Activated CD8-positive, alpha-beta T cell treated with anti-CD3 and anti-CD28 coated beads for 36 hours (primary cell): Measurements from ENCODE around the gene WASF1. TPM values are rescaled to one million over a fixed set of nuclear protein-coding genes. Genes with fewer than 3 reads are reported as not detected.

ENCODE experiments used
- ATAC-seq: fragments of 200-7000 bp; cut with Tn5 transposase; one replicate; pipeline ENCODE4 v1.10.0; 2021; ENCODE audit warnings: mild to moderate bottlenecking, moderate library complexity
- CTCF ChIA-PET: fragments of 350-600 bp; sonication (Branson Sonifier 250); formaldehyde crosslinking; loops from one replicate; lab custom pipeline; 2021; ENCODE audit warnings: antibody characterized with exemption; lab: Charles Lee
- POLR2A ChIA-PET: fragments of 350-600 bp; sonication (Branson Sonifier 250); formaldehyde crosslinking; loops from one replicate; lab custom pipeline; 2021; ENCODE audit warnings: antibody characterized with exemption; lab: Charles Lee
- DNase-seq: peaks from one replicate; pipeline ENCODE4 v3.0.0-alpha.2; 2020
- H3K27ac Mint-ChIP-seq: one replicate; pipeline ENCODE4 v1.8.0; 2021; ENCODE audit warnings: mild to moderate bottlenecking, mixed read lengths
- H3K27me3 Mint-ChIP-seq: one replicate; pipeline ENCODE4 v1.8.0; 2021; ENCODE audit warnings: mixed read lengths
- H3K36me3 Mint-ChIP-seq: one replicate; pipeline ENCODE4 v1.8.0; 2021; ENCODE audit warnings: low read depth, mixed read lengths
- H3K4me1 Mint-ChIP-seq: one replicate; pipeline ENCODE4 v1.8.0; 2021; ENCODE audit warnings: low read depth, mixed read lengths
- H3K4me3 Mint-ChIP-seq: one replicate; pipeline ENCODE4 v1.8.0; 2021; ENCODE audit warnings: mild to moderate bottlenecking, moderate library complexity, mixed read lengths
- H3K9me3 Mint-ChIP-seq: one replicate; pipeline ENCODE4 v1.8.0; 2021; ENCODE audit warnings: mixed read lengths
- CTCF ChIP-seq: fragments of 200-600 bp; IDR thresholded peaks from one replicate; pipeline ENCODE4 v1.8.0; 2022; ENCODE audit warnings: antibody characterized with exemption, mild to moderate bottlenecking
- intact Hi-C: fragments of 100-400 bp; cut with micrococcal nuclease; formaldehyde crosslinking; loops from one replicate; pipeline ENCODE4 v1.10.0; 2022
- total RNA-seq, 2 experiments: library from RNA; stranded (reverse); gene quantifications; one replicate each; pipeline ENCODE4 v1.2.3, GENCODE V29; 2021

WASF1 gene
- total RNA-seq, 2 experiments from 2014 or later, result 4.6 to 4.8 TPM

- intact Hi-C loops, result no loop called here
- ATAC-seq, result peak; percentile 57
- CTCF ChIA-PET, result interaction anchor here (0.7 to 2.9 kb wide), 8 partner anchors 10 to 213 kb away, joined by 3 to 8 read pairs (median 4); no protein-coding TSS in a partner anchor
- POLR2A ChIA-PET, result interaction anchor here (1.2 to 1.6 kb wide), 3 partner anchors 32 to 213 kb away, joined by 3 to 5 read pairs (median 4); no protein-coding TSS in a partner anchor
- TF ChIP-seq CTCF, result no peak
- H3K4me3 Mint-ChIP-seq, result no peak overlapping the region
- H3K36me3 Mint-ChIP-seq, result no peaks in the 10 kb centered on the region
- DNase-seq, result peak; percentile 77
- peaks cover 4% of the 10 kb centered on the region for H3K4me1 Mint-ChIP-seq
- no peaks in the 10 kb centered on the region for H3K9me3 Mint-ChIP-seq
- peak overlapping the region; percentile 13 for H3K27ac Mint-ChIP-seq
- peaks cover 10% of the 10 kb centered on the region for H3K27me3 Mint-ChIP-seq
These were observed 654 bp downstream of the WASF1 start for GRCh38 chr6:110178626-110179405.

- intact Hi-C loops, result no loop called here
- DNase-seq (no peak), ATAC-seq (no peak)
- POLR2A ChIA-PET, result interaction anchor here (0.6 kb wide), 1 partner anchor 10 kb away, joined by 3 read pairs; no protein-coding TSS in a partner anchor
- TF ChIP-seq CTCF, result no peak
- Mint-ChIP-seq H3K4me1 (peaks cover 4% of the 10 kb centered on the region), H3K27ac (no peak overlapping the region), H3K9me3 (no peaks in the 10 kb centered on the region), H3K36me3 (no peaks in the 10 kb centered on the region), H3K4me3 (no peak overlapping the region), H3K27me3 (peaks cover 15% of the 10 kb centered on the region)
- CTCF ChIA-PET, result no interaction called here
These were observed 5.9 kb downstream of the WASF1 start for GRCh38 chr6:110173506-110174132.

GRCh38 chr6:110170081-110170480 lies 9.4 kb downstream of the WASF1 start:
- no peak overlapping the region for H3K27ac Mint-ChIP-seq
- no peaks in the 10 kb centered on the region for H3K9me3 Mint-ChIP-seq
- DNase-seq (no peak), ATAC-seq (no peak)
- H3K36me3 Mint-ChIP-seq, result no peaks in the 10 kb centered on the region
- no peaks in the 10 kb centered on the region for H3K4me1 Mint-ChIP-seq
- CTCF ChIA-PET, result interaction anchor here (1.4 kb wide), 1 partner anchor 8 kb away, joined by 6 read pairs; no protein-coding TSS in a partner anchor
- POLR2A ChIA-PET, result no interaction called here
- H3K4me3 Mint-ChIP-seq, result no peak overlapping the region
- intact Hi-C loops, result no loop called here
- H3K27me3 Mint-ChIP-seq, result peaks cover 11% of the 10 kb centered on the region
- no peak for TF ChIP-seq CTCF

- no peak for TF ChIP-seq CTCF
- H3K36me3 Mint-ChIP-seq, result no peaks in the 10 kb centered on the region
- intact Hi-C loops, result no loop called here
- no peaks in the 10 kb centered on the region for H3K4me1 Mint-ChIP-seq
- ATAC-seq (no peak), DNase-seq (no peak)
- no peaks in the 10 kb centered on the region for H3K9me3 Mint-ChIP-seq
- H3K27ac Mint-ChIP-seq, result no peak overlapping the region
- peaks cover 7% of the 10 kb centered on the region for H3K27me3 Mint-ChIP-seq
- H3K4me3 Mint-ChIP-seq, result no peak overlapping the region
- ChIA-PET POLR2A (no interaction called here), CTCF (interaction anchor here (0.6 kb wide), 1 partner anchor 1213 kb away, joined by 3 read pairs; no protein-coding TSS in a partner anchor)
These were observed 21.0 kb downstream of the WASF1 start for GRCh38 chr6:110158479-110158878.

GRCh38 chr6:110147870-110148269 lies 31.6 kb downstream of the WASF1 start:
- ATAC-seq, result no peak
- DNase-seq, result no peak
- no peak overlapping the region for H3K27ac Mint-ChIP-seq
- POLR2A ChIA-PET, result no interaction called here
- H3K4me3 Mint-ChIP-seq, result no peak overlapping the region
- intact Hi-C loops, result no loop called here
- TF ChIP-seq CTCF, result no peak
- no peaks in the 10 kb centered on the region for H3K36me3 Mint-ChIP-seq
- CTCF ChIA-PET, result no interaction called here
- H3K9me3 Mint-ChIP-seq, result no peaks in the 10 kb centered on the region
- H3K4me1 Mint-ChIP-seq, result no peaks in the 10 kb centered on the region
- H3K27me3 Mint-ChIP-seq, result no peaks in the 10 kb centered on the region
